ENCODE measurements around the gene SLC25A29. TPM values are rescaled to one million over a fixed set of nuclear protein-coding genes. Genes with fewer than 3 reads are reported as not detected.
A peak's percentile ranks its signal among the peaks of the same experiment; 100 is the strongest.

Gene SLC25A29
- total and polyA plus RNA-seq, 2 of the 13 experiments (the other 11 are each of a cell fraction or from before 2014, with no cell fraction given): 12.2 to 17.2 TPM

- TF ChIP-seq ARID4A (CRISPR knock-in tag; IDR thresholded peaks at IDR 0.05; ENCODE audit: borderline replicate concordance) (peak; percentile 72), ZNF333 (CRISPR knock-in tag; IDR thresholded peaks at IDR 0.05; ENCODE audit: borderline replicate concordance) (no peak), ZMYM2 (CRISPR knock-in tag; IDR thresholded peaks at IDR 0.05) (no peak), CSRNP1 (CRISPR knock-in tag; IDR thresholded peaks at IDR 0.05) (no peak), SRSF4 (IDR thresholded peaks at IDR 0.05; ENCODE audit: low read depth, low read length, poor library complexity, severe bottlenecking) (no peak), ZSCAN22 (CRISPR knock-in tag; IDR thresholded peaks at IDR 0.05) (no peak), ZNF605 (CRISPR knock-in tag; IDR thresholded peaks at IDR 0.05) (no peak), FOXP4 (CRISPR knock-in tag; IDR thresholded peaks at IDR 0.05) (peak; percentile 44; the same call in 1 of the 2 replicates), ZNF512B (CRISPR knock-in tag; IDR thresholded peaks at IDR 0.05; ENCODE audit: borderline replicate concordance) (no peak), SIN3A (IDR thresholded peaks at IDR 0.05; ENCODE audit: borderline replicate concordance, low read depth, low read length) (no peak), ZNF251 (CRISPR knock-in tag; IDR thresholded peaks at IDR 0.05) (no peak), TBP (CRISPR knock-in tag; IDR thresholded peaks at IDR 0.05) (no peak), FUBP1 (CRISPR knock-in tag; IDR thresholded peaks at IDR 0.05; ENCODE audit: borderline replicate concordance) (no peak)
Measured at GRCh38 chr14:100285021-100285912, 21.0 kb downstream of the SLC25A29 start (continued).
